Activated naive CD8-positive, alpha-beta T cell (primary cell): ENCODE measurements around the gene NDUFB3.
"Not testable (repeated sequence)": the region's sequence is repeated elsewhere in the genome, so short reads cannot be mapped to it uniquely, and the experiment has no call there.

Source experiments
- H3K27ac Mint-ChIP-seq: one replicate; pipeline ENCODE4 v1.8.0; 2021; ENCODE audit warnings: mixed read lengths
- H3K27me3 Mint-ChIP-seq: one replicate; pipeline ENCODE4 v1.8.0; 2021; ENCODE audit warnings: mixed read lengths
- H3K36me3 Mint-ChIP-seq: one replicate; pipeline ENCODE4 v1.8.0; 2021; ENCODE audit warnings: mixed read lengths
- H3K4me1 Mint-ChIP-seq: one replicate; pipeline ENCODE4 v1.8.0; 2021; ENCODE audit warnings: low read depth, mixed read lengths
- H3K4me3 Mint-ChIP-seq: one replicate; pipeline ENCODE4 v1.8.0; 2021; ENCODE audit warnings: mild to moderate bottlenecking, mixed read lengths
- H3K9me3 Mint-ChIP-seq: one replicate; pipeline ENCODE4 v1.8.0; 2021; ENCODE audit warnings: low read depth, mixed read lengths

The NDUFB3 gene

DNA sequence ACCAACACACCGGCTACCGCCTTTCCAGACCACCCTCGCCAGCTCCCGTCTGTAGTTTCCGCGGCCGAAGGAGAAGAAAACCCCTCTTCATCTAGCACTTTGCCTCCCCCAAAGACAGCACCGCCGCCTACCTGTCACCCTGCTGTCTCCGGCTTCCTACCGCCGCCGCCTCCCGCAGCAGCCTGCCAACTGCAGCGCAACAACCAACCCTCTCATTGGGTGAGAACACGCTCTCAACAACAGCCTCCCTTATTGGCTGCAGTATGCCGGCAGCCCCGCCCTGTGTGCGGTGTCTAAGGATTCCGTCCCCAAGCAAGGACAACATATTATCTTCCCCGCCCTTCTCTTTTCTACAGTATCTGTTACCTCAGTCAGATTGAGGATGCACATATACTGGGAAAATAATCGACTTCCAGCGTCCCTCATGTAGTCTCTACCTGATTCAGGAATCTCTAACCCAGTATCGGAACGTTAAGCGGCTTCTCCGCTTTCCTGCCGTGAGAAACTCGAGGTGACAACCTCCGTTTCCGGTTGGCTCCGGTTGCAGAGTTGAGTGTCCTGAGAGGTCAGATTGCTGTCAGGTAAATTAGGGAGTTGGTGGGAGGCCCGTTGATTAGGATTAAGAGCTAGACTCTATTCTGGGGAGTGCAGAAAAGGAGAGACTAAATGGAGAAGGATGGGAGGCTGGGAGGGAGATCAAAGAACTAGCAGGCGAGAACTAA, at the start of gene NDUFB3, which contains the start of gene HYCC2:
Gene NDUFB3 (plus strand): TSS at position 523 of the 722 bp plus-strand sequence. CDS start 6,882 bp downstream, outside the sequence.
Gene HYCC2 (minus strand): TSS at position 193 of the 722 bp plus-strand sequence. CDS start 47,662 bp downstream, outside the sequence.
- no peaks in the 10 kb centered on the region for H3K36me3 Mint-ChIP-seq
- no peaks in the 10 kb centered on the region for H3K27me3 Mint-ChIP-seq

DNA sequence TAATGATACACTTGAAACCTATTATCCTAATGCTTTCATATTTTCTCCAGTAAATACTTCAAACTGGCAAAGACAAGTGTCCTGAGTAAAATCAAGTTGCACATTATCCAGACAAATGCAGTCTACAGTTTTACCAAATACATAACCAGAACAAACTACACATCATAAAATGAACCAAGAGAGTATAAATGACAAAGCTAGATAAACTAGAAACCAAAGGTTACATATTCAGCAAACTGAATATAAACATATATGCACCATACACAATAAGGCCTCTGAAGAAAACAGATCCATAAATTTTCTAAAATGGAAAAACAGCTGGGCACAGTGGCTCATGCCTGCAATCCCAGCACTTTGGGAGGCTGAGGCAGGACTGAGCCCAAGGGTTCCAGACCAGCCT, 47.3 kb upstream of the NDUFB3 start:
- no peak overlapping the region for H3K27ac Mint-ChIP-seq
- no peaks in the 10 kb centered on the region for H3K27me3 Mint-ChIP-seq
- no peak overlapping the region for H3K4me3 Mint-ChIP-seq
- no peaks in the 10 kb centered on the region for H3K9me3 Mint-ChIP-seq
- peaks cover 26% of the 10 kb centered on the region for H3K36me3 Mint-ChIP-seq
- peaks cover 34% of the 10 kb centered on the region for H3K4me1 Mint-ChIP-seq

More for the DNA sequence above, at the start of gene NDUFB3, which contains the start of gene HYCC2:
- H3K4me1 Mint-ChIP-seq, result peaks cover 55% of the 10 kb centered on the region
- H3K4me3 Mint-ChIP-seq, result peak within 1 kb of the TSS; percentile 98
- H3K9me3 Mint-ChIP-seq, result no peaks in the 10 kb centered on the region
- H3K27ac Mint-ChIP-seq, result peak within 1 kb of the TSS; percentile 96

DNA sequence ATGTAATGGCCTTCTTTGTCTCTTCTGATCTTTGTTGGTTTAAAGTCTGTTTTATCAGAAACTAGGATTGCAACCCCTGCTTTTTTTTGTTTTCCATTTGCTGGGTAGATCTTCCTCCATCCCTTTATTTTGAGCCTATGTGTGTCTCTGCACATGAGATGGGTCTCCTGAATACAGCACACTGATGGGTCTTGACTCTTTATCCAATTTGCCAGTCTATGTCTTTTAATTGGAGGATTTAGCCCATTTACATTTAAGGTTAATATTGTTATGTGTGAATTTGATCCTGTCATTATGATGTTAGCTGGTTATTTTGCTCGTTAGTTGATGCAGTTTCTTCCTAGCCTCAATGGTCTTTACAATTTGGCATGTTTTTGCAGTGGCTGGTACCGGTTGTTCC, 37.4 kb upstream of the NDUFB3 start:
- H3K4me1 Mint-ChIP-seq, H3K27me3 Mint-ChIP-seq, H3K4me3 Mint-ChIP-seq, H3K9me3 Mint-ChIP-seq, H3K27ac Mint-ChIP-seq: not testable (repeated sequence)
- peaks cover 16% of the 10 kb centered on the region for H3K36me3 Mint-ChIP-seq

DNA sequence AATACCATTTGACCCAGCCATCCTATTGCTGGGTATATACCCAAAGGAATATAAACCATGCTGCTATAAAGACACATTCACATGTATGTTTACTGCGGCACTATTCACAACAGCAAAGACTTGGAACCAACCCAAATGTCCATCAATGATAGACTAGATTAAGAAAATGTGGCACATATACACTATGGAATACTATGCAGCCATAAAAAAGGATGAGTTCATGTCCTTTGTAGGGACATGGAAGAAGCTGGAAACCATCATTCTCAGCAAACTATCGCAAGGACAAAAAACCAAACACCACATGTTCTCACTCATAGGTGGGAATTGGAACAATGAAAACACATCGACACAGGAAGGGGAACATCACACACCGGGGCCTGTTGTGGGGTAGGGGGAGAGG, 33.4 kb upstream of the NDUFB3 start:
- H3K27ac Mint-ChIP-seq, H3K4me3 Mint-ChIP-seq, H3K27me3 Mint-ChIP-seq, H3K4me1 Mint-ChIP-seq, H3K9me3 Mint-ChIP-seq: not testable (repeated sequence)
- peaks cover 21% of the 10 kb centered on the region for H3K36me3 Mint-ChIP-seq

DNA sequence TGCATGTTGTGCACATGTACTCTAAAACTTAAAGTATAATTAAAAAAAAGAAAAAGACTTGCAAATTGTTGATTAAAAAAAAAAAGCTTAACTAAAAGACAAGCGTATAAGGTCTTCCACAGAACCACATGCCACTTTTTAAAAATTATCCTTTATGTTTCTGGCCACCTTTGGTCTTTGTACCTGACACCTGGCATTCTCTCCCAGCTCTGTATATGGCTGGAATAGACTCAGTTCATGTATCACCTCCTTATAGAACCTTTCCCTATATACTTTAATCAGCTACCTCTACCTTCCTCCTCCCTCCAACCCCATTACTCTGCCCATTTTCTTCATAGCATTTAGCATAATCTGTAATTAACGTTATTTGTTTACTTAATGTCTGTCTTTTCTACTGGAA, 32.9 kb upstream of the NDUFB3 start:
- H3K27ac Mint-ChIP-seq, result no peak overlapping the region
- peaks cover 4% of the 10 kb centered on the region for H3K4me1 Mint-ChIP-seq
- no peak overlapping the region for H3K4me3 Mint-ChIP-seq
- no peaks in the 10 kb centered on the region for H3K27me3 Mint-ChIP-seq
- peaks cover 21% of the 10 kb centered on the region for H3K36me3 Mint-ChIP-seq
- no peaks in the 10 kb centered on the region for H3K9me3 Mint-ChIP-seq

DNA sequence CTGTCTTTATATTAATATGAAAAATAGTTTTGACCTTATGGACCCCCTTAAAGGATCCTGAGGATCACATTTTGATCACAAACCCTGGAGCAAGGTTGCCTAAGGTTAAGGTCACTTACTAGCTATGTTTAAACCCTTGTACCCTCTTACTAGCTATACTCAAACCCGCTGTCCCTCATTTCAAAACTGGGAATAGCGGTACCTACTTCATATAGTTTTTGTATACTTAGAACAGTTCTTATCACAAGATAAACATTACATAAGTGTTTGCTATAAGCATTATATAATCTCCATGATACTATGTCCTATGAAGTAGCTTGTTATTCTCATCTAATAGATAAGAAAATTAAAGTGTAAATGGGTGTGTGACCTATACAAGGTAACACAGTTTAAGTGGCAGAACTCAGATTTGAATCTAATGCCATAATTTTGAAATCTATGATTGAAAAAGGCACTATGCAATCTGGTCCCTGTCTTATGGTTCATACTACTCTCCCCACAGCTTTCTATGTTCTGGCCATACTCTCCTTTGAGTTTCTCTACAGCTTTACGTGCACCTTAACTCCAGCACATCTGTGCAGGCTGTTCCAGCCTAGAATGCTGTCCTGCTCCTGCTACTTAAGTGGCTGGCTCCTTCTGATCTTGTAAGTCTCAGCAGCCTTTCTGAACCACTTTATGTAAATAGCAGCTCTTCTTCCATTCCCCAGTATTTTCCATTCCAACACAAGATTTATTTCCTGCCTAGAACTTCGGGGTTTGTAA, 30.8 kb upstream of the NDUFB3 start:
- H3K9me3 Mint-ChIP-seq, result no peaks in the 10 kb centered on the region
- peak overlapping the region; percentile 77 for H3K27ac Mint-ChIP-seq
- H3K4me3 Mint-ChIP-seq, result no peak overlapping the region
- peaks cover 20% of the 10 kb centered on the region for H3K36me3 Mint-ChIP-seq
- peaks cover 6% of the 10 kb centered on the region for H3K4me1 Mint-ChIP-seq
- H3K27me3 Mint-ChIP-seq, result no peaks in the 10 kb centered on the region

DNA sequence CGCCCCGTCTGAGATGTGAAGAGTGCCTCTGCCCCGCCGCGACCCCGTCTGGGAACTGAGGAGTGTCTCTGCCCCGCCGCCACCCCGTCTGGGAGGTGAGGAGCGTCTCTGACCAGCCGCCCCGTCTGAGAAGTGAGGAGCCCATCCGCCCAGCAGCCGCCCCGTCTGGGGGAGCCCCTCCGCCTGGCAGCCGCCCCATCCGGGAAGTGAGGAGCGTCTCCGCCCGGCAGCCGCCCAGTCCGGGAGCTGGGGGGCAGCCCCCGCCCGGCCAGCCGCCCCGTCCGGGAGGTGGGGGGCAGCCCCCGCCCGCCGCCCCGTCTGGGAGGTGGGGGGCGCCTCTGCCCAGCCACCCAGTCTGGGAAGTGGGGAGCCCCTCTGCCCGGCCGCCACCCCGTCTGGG, 29.4 kb upstream of the NDUFB3 start:
- Mint-ChIP-seq H3K36me3 (peaks cover 22% of the 10 kb centered on the region), H3K4me1 (peaks cover 16% of the 10 kb centered on the region)
- H3K27me3 Mint-ChIP-seq, H3K4me3 Mint-ChIP-seq, H3K27ac Mint-ChIP-seq, H3K9me3 Mint-ChIP-seq: not testable (repeated sequence)

DNA sequence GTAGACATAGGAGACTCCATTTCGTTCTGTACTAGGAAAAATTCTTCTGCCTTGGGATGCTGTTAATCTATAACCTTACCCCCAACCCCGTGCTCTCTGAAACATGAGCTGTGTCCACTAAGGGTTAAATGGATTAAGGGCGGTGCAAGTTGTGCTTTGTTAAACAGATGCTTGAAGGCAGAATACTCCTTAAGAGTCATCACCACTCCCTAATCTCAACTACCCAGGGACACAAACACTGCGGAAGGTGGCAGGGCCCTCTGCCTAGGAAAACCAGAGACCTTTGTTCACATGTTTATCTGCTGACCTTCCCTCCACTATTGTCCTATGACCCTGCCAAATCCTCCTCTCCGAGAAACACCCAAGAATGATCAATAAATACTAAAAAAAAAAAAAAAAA, 28.8 kb upstream of the NDUFB3 start:
- Mint-ChIP-seq H3K4me1 (peaks cover 17% of the 10 kb centered on the region), H3K36me3 (peaks cover 23% of the 10 kb centered on the region)
- H3K27ac Mint-ChIP-seq, result not testable (repeated sequence)

DNA sequence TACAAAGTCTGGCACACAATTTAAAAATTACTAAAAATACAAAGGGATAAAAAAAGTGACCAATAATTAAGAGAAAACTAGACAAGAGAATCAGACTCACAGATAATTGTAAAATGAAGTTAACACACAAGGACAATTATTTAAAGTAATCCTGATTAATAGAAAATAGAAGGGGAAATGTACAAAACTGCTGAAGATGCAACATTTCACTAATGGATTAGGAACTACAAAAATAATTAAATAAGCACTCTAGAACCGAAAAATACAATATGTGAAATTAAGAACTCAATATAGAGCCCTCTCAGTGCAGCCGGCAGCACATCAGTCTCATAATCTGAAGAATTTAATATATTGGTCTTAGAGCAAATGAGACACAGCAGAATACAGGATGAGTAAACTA, 24.9 kb upstream of the NDUFB3 start:
- Mint-ChIP-seq H3K27ac (no peak overlapping the region), H3K9me3 (peaks cover 7% of the 10 kb centered on the region), H3K4me1 (peaks cover 23% of the 10 kb centered on the region), H3K36me3 (peaks cover 12% of the 10 kb centered on the region), H3K4me3 (no peak overlapping the region), H3K27me3 (no peaks in the 10 kb centered on the region)

More for the DNA sequence above, 28.8 kb upstream of the NDUFB3 start:
- H3K4me3 Mint-ChIP-seq, H3K27me3 Mint-ChIP-seq, H3K9me3 Mint-ChIP-seq: not testable (repeated sequence)

DNA sequence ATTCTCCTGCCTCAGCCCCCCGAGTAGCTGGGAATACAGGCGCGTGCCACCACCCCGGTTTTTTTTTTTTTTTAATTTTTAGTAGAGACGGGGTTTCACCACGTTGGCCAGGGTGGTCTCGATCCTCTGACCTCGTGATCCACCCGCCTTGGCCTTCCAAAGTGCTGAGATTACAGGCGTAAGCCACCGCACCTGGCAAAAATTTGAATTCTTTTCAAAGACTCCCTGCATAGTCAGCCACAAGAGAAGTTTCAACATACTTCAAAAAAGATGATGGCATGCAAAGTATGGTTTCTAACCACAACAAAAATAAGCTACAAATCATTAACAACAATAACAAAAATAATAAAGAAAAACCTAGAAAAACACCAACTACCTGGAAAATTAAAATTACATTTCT, 22.3 kb upstream of the NDUFB3 start:
- H3K9me3 Mint-ChIP-seq, result peaks cover 7% of the 10 kb centered on the region
- no peak overlapping the region for H3K4me3 Mint-ChIP-seq
- H3K36me3 Mint-ChIP-seq, result peaks cover 13% of the 10 kb centered on the region
- H3K4me1 Mint-ChIP-seq, result peaks cover 33% of the 10 kb centered on the region
- H3K27me3 Mint-ChIP-seq, result no peaks in the 10 kb centered on the region
- no peak overlapping the region for H3K27ac Mint-ChIP-seq

DNA sequence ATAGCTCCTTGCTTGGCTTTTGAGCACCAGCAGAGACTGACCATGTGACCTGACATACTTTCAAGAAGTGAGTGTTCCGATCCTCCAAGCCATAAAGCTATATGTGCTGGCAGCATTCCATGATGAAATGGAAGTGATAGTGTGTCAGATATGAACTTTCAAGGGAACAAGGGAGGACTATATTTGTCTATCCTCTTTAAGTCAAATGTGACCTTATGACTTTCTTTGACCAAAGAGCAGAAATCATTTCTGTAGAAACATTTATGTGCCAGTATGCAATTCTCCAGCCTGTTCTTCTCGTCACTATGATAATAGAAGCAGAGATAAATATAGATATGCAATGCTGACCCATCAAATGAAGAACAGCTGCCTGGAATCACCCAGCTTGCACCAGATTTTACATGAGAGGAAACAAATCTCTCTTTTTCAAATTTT, 14.7 kb upstream of the NDUFB3 start:
- no peaks in the 10 kb centered on the region for H3K27me3 Mint-ChIP-seq
- H3K4me1 Mint-ChIP-seq, result peaks cover 38% of the 10 kb centered on the region
- H3K4me3 Mint-ChIP-seq, result no peak overlapping the region
- no peaks in the 10 kb centered on the region for H3K9me3 Mint-ChIP-seq
- H3K27ac Mint-ChIP-seq, result no peak overlapping the region
- H3K36me3 Mint-ChIP-seq, result peaks cover 3% of the 10 kb centered on the region

DNA sequence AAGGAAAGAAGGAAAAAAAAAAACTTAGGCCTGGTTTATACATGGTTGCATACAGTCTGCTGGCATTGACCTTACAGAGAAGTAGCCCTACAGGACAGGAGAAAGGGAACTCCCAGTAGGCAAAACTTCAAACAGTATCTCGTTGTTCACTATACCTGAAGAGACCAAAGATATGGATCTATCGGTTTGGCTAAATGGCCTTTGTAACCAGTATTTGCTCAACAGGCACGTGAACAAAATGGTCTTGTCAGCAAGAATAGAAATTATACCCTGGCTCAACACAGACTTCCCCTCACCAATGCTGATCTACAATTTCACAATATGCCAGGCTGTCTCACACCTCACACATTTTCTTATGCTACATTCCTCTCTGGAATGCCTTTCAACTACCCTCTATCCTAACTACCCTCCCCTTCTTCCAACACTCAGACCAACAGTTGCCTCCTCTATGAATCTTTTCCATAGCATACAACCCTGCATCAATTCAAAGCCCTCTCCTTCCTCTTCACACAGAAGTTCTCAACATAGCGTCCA, 14.0 kb upstream of the NDUFB3 start:
- Mint-ChIP-seq H3K4me3 (no peak overlapping the region), H3K4me1 (peaks cover 34% of the 10 kb centered on the region), H3K9me3 (no peaks in the 10 kb centered on the region), H3K27ac (peak overlapping the region; percentile 16), H3K27me3 (no peaks in the 10 kb centered on the region), H3K36me3 (peaks cover 3% of the 10 kb centered on the region)

DNA sequence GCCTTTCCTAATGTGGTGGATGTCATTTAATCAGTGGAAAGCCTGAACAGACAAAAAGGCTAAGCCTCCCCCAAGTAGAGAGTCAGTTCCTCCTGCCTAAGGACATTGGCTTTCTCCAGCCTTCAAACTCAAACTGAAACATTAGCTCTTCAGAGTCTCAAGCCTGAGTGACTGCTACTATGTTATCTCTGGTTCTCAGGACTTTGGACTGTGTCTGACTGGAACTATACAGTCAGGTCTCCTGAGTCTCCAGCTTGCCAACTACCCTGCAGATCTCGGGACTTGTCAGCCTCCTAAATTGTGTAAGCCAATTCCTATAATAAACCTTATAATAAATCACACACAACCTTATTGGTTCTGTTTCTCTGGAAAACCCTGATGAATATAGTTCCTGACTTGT, 12.9 kb upstream of the NDUFB3 start:
- no peaks in the 10 kb centered on the region for H3K27me3 Mint-ChIP-seq
- H3K4me1 Mint-ChIP-seq, result peaks cover 42% of the 10 kb centered on the region
- H3K4me3 Mint-ChIP-seq, result no peak overlapping the region
- H3K36me3 Mint-ChIP-seq, result peaks cover 3% of the 10 kb centered on the region
- H3K9me3 Mint-ChIP-seq, result no peaks in the 10 kb centered on the region
- no peak overlapping the region for H3K27ac Mint-ChIP-seq

DNA sequence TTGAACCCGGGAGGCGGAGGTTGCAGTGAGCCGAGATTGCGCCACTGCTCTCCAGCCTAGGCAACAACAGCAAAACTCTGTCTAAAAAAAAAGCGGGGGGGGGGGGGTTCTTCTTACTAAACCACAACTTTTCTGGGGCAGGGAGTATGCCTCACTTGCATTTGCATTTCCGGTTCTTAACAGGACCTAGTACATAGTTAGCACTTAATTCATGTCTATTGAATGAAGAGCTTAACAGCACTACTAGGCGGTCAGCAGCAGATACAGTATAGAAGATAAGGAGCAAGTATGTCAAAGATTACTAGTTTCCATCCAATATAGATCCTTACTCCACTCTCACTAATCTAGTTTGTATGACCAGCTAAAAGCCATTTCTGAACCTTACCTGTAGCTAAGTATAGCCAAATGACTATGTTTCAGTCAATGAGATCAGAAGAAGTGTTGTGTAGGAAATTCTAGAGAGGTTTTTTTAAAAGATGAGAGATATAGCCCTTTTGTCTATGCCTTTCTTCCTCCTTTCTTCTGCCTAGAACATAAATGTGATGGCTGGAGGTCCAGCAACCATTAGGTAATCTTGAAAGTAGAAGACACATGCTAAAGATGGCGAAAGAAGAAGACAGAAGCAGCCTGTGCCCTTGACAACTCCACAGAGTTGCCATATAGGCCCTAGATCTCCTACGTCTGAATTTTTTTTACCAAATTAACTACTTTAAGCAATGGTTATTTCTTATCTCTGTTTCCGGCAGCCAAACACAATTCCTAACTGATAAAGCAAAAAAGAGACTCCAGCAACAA, 11.6 kb upstream of the NDUFB3 start:
- Mint-ChIP-seq H3K36me3 (no peaks in the 10 kb centered on the region), H3K4me1 (peaks cover 45% of the 10 kb centered on the region), H3K27ac (no peak overlapping the region), H3K4me3 (no peak overlapping the region), H3K9me3 (no peaks in the 10 kb centered on the region), H3K27me3 (no peaks in the 10 kb centered on the region)

DNA sequence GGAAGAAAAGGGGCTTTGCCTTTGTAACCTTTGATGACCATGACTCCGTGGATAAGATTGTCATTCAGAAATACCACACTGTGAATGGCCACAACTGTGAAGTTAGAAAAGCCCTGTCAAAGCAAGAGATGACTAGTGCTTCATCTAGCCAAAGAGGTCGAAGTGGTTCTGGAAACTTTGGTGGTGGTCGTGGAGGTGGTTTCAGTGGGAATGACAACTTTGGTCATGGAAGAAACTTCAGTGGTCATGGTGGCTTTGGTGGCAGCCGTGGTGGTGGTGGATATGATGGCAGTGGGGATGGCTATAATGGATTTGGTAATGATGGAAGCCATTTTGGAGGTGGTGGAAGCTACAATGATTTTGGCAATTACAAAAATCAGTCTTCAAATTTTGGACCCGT, 8.3 kb upstream of the NDUFB3 start:
- not testable (repeated sequence) for H3K27me3 Mint-ChIP-seq, H3K36me3 Mint-ChIP-seq, H3K9me3 Mint-ChIP-seq, H3K4me3 Mint-ChIP-seq
- Mint-ChIP-seq H3K4me1 (peaks cover 56% of the 10 kb centered on the region), H3K27ac (peak overlapping the region; percentile 88)
